Activated naive CD4-positive, alpha-beta T cell treated with anti-CD3 and anti-CD28 coated beads, Interleukin-2, amount 50 U/mL, for 16 hours (primary cell): Measurements from ENCODE around the gene SSBP2.

Source experiments
- DNase-seq: peaks from one replicate; pipeline ENCODE4 v3.0.0-alpha.2; 2020

The SSBP2 gene

DNA sequence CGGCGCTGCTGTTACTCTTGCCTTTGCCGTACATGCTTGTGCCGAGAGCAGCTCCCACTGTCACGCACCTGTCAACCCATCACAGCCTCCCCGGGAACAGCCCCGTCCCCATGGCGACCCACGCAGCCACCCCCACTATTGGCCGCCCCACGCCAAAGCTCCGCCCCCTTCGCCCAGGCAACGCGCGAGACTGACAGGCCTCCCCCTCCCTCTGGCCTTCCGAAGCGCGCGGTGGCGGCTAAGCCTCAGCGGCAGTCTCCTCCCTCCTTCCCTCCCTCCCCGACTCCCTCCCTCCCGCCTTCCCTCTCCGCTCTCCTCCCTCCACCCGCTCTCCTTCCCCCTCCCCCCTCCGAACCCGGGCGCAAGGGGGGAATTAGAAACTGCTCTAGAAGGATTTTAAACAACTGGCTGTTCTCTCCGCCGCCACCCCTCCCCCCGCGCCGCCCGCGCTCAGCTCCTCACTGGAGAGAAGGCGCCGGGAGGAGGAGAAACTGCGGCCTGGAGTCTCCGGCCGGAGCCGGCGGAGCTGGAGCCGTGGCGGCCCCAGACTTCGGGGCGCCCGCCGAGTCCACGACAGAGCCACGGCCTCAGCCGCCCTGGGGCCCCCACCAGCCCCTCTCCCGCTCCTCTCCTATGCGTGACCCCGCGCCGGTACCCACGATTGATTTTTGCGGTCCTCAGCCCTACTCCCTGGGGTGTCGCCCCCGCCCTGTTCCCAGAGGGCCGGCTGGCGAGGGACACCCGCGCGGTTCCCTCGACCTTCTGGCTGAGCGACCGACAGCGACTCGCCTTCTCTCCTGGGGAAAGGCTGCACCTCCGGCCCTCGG, at the start of gene SSBP2:
Gene SSBP2, minus strand, starts transcription at position 89 of the 827 bp plus-strand sequence. Its CDS starts 55 bp downstream, at position 34.
- peak; percentile 99 for DNase-seq

DNA sequence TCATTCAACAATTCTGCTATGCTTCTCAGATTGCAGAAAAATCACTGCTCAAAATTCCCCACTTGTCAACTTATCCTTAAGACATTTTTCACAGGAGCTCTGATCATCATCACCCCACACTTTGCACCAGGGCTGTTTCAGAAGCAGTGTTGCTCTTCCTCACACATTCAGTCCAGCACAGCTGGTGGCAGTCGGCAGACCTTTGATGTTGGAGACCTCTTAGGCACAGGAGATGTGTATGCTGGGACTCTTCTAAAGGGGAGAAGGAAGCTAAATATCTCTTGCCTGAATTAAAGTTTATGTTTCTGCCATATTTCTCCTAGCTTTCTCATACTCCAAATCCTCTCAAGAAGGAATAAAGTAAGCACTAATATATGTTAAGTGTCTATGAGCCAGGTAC, 44.8 kb upstream of the SSBP2 start:
- DNase-seq: no peak

DNA sequence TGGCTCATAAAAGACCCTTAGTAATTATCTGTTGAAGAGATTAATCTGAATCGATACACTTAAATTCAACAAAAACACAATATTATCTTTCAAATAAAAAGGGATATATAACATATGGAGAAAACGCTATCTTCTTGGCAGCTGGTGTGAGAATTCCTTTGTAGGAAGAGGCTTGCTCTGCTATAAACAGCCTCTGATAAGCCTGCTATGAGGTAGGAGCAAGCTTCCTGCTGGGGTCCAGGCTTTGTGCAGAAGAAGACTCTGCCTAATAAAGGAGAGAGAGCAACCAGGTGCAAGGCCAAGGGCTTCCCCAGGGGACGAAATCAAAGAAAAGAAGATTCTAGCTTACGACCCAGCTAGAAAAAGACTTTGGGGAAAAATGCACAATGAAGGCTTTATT, 43.3 kb upstream of the SSBP2 start:
- no peak for DNase-seq

DNA sequence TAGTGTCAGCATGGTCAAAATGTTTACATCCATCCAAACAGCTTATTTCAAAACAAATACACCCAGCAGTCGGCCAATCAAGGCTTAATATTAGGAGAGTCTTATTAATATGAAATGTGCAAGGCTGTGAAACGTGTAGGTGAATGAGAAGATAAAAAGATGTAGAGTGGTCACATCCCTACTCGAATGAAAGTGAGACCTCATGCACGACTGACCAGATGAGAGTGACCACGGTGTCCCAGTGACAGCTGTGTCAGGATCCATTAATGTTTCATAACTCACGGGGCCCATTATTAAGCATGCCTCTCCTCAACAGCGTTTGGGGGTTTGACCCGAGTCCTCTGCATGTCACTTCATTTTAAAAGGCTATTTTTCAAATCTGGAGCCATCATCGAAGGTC, 39.4 kb upstream of the SSBP2 start:
- DNase-seq: no peak

DNA sequence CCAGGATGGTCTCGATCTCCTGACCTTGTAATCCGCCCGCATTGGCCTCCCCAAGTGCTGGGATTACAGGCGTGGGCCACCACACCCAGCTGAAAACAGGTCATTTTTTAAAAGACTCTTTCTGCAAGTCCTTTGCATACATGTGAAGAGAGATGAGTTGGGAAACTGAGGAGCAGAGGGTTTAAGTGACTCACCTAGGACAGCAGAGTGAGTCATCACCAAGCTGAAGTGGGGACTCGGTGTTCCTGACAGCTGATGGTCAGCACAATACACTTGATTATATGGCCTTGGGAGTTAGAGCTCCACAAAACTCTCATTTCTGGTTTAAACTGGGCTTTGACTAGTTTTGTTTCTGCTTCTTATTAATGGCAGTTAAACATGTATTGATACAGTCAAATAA, 38.1 kb upstream of the SSBP2 start:
- DNase-seq: no peak

DNA sequence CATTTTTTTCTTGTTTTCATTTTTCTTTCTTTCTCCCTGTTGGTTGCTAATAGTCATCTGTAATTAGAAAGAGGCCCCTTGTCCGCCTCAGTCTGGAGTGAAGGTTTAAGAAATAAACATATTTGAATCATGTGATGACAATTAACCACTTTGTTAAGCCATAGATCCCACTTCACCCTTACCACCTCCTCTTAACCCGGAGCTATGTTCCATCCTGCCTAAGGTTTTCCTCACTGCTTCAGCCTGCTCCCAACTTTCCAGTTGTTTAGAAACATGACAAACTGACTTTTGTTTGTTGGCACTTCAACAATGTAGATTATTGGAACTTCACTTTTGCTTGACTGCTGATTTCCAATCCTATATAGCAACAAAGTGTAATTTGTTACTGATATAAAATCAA, 37.4 kb upstream of the SSBP2 start:
- no peak for DNase-seq

DNA sequence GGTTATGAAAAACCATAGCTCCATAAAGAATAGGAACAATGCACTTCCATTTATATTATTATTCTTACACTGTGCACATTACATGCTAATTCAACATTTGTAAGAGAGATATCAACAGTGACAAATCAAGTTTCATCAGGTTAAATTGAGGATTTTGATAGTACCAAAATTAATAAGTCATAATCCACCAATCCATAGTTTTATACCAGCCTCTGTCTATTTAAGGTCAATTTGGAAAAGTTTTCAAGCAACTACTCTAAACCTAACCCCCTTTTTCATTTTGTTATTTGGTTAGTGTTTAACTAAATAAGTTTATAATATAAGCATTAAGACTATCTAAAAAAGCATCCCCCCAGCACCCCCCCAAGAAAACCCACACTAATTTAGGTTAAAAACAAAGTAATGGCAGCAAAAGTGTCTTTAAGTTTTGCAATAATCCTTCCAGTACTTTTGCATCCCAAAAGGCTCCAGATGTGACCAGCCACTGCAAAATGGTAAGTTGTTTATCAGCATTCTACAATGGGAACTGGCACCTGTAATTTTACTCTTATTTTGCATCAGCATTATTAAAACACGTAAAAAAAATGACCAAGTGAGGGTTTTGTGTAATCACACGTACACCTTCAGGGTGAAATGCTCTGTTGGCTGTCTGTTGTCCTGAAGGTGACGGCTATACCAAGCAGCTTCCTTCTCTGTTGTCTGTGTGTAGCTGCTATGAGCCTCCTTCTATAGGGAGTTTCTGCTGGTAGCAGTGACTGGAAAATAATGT, 36.8 kb upstream of the SSBP2 start:
- no peak for DNase-seq

DNA sequence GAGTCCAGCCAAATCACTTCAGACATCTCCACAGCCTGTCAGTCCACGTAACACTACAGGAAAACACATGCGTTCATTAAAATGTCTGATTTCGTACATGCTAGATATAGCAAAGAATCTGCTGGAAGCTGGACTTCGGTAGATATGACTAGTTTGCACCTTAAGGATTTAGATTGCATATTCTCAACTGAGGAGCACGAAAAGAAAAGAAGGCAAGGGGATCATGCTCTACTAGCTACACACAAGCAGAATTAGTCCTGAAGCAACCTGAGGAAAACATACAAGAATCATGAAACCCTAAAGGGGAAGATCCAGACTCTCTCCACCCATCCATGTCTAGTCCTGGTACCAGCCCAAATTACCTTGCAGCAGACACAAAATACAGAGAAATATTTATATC, 36.1 kb upstream of the SSBP2 start:
- DNase-seq: no peak

DNA sequence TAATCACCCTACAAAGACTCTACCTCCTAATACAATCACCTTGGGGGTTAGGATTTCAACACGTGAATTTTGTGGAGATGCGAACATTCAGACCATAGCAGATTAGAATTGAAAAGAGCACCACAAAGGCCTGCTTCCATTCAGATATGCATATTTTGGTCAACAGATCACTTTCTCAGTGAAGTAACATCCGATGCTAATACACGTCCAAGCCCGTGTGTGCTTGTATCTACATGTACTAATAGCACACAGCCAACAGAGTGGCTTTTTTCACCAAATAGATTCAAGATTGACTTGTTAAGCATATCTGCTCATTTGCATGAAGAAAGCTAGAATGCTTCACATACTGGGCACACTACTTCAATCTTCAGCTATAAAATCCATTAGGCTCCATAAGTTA, 35.6 kb upstream of the SSBP2 start:
- no peak for DNase-seq

DNA sequence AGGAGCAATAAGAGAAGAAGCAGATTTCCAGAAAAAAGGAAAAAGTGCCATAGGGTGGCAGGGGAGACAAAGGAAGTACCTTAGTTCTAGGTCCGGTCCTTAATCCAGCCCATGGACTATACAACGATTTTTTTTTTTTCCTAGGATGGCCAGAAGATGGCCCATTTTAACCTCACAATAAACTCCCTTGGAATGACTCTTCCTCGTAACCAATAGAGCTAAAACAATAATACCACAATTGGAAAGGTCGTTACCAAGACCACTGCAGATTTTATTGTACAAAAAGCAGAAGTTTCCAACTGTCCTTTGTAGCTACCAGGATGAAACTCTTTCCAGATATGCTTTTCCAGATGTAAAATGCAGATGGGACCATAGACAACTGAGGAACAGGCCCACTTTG, 34.4 kb upstream of the SSBP2 start:
- no peak for DNase-seq

DNA sequence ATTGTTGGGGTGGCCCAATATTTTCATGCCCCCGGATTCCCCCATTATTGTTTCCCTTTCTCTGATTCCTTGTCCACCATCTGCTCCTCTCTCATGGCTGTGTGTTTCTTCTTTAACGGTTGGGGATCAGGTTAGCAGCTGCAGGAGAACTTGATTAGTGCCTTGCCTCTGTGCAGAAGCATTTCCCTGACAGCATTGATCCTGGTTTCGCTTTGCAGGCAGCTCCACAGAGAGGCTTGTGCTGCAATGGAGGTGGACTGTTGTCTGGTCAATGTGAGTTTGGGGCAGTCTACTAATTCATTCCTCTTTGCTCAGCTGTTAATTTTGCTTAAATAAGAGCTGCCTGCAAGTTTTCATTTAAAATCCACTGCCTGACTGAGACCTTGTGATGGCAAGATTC, 32.5 kb upstream of the SSBP2 start:
- DNase-seq: no peak

DNA sequence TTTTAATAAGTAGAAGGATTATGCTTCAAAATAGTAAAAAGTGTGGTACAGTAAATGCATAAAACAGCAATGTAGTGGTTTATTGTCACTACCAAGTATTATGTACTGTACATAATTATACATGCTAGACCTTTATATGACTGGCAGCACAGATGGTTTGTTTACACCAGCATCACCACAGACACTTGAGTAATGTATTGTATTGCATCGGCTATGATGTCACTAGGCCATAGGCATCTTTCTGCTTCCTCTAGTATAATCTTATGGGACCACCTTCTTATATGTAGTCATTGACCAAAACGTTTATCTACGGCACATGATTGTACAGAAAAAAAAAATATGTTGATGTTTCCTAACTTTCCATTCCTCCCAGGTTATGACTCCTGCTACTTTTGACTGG, 31.9 kb upstream of the SSBP2 start:
- DNase-seq: no peak

DNA sequence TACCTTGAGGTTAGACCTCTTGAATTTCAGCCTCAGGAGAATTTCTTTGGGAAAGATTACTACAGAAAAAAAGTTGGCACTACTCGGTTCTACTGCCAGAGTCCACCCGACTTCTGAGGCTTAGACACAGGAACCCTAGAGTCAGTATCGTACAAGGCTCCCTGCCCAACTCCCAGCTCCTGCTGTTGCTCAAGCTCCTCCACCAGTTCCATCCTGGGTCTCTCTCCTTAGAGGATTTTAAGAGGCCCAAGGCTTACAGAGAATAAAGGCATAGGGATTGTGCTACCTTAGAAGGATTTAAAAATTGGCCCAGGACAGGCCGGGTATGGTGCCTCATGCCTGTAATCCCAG, 29.0 kb upstream of the SSBP2 start:
- peak; percentile 14 for DNase-seq

DNA sequence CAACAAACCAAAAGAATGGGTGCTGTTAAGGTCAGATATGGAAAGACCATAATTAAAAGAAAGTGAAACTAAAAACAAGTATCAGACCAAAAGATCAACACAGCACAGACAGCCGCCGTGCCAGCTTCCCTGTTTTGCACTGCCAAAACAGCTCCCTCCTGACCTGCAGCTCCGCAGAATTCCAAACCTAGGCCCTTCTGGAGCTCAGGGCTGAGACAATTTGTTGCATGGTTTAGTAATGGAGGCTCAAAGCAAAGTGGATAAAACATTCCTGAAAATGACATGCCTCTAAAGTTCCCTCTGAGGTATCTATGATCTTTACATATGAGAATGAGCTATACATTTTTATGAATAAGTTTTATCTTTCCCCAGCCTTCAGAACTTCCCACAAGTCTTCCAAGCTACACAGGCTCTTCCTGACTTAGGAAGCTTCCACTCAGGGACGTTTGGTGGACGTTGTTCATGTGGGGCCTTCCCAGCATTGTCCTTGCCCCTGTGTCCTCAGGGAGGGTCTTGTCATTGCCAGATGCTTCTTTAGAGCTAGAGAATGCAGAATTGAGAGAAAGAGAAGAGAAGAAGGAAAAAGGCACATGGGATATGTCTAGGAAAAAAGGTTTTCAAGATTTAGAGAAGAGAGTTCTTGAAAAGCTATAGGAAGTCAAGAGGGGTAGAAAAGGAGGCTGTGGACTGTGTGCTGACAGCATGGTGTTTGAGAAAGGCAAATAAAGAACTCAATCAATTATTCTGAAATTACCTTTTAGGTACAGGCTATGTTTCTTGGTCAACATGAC, 28.4 kb upstream of the SSBP2 start:
- peak; percentile 35 for DNase-seq

DNA sequence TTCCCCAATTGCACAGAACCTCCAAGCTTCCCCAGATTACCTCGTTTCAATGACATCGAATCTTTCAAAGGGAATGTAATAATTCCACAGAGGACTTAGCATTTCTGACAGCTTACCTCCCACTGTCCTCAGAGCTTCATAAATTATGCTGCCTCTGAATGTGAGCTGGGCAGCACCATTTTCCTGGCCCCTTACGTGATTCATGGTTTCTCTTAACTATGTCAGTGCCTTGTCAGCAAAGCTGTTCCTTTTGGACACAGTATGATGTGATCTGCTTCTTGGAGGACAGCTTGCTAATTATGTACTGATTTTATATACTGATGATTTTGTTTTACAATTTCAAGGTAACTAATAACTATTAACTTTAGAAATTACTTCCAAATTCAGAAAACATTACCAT, 27.7 kb upstream of the SSBP2 start:
- DNase-seq: no peak

DNA sequence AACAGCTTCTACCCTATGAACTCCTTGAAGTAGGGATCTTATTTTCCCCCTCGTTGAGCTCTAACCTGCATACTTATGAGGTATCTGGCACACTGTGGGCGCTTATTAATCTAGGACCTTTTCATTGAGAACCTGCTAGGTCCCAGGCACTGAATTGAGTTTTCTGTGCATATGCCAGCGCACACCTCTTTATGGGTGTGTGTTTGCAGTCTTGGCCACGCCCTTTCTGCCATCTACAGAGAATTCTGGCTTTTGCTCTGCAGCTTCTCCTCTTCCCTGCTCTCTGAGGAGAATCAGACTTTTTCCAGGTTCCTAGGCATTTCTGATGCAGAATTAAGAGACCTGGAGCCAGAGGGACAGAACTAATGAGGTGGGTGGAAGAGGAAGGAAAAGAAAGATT, 25.4 kb upstream of the SSBP2 start:
- DNase-seq: no peak

DNA sequence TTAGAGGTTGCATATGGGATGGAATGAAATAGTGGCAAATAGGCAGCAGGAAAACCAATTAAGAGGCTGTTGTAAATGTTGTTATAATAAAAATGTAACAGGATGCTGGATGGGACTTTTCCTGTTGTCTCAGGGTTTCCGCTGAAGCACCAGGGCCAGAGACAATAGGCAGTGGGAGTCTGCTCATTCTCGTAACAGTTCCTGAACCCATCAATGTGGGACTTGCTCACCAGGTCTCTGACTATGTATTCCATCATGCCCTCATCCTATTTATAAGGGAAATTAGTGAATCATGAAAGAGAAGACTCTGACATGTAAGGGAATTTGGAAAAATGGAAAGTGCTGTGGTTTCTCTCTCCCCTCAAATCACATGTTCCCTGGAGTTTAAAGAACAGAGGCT, 23.5 kb upstream of the SSBP2 start:
- no peak for DNase-seq

DNA sequence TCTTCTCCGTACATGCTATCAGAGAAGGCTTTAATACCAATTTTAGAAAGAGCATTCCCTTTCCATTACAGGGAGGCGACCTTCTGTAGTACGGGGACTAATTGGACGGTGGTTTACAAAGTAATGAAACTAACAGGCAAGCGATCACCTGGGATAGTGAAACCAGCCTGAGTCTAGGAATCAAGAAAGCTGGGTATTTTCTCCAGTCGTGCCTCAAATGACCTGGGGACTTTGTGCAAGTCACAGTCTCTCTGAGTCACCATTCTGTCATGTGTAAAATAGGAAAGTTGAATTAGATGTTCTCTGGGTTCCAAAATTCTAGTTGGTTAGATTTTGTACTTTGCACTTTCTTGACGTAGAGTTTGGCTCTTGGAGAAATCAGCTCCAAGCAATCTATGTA, 22.7 kb upstream of the SSBP2 start:
- no peak for DNase-seq

DNA sequence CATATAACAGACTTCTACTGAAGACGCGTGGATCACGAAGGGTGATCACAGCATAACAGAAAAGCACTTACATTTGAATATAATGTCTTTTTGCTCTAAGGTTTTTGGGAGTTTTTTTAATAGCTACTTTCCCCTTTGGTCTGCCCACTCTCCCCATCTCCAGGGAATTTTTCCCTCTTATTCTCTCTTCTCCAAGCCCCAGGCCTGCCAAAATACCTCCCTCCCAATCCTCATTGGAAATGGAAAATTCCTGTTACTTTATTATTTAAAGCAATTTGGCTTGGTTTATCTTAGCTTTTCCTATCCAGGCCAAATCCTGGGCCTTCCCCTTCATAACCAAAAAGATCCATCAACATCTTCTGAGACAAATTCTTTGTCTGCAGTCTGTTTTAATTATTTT, 22.3 kb upstream of the SSBP2 start:
- DNase-seq: no peak

DNA sequence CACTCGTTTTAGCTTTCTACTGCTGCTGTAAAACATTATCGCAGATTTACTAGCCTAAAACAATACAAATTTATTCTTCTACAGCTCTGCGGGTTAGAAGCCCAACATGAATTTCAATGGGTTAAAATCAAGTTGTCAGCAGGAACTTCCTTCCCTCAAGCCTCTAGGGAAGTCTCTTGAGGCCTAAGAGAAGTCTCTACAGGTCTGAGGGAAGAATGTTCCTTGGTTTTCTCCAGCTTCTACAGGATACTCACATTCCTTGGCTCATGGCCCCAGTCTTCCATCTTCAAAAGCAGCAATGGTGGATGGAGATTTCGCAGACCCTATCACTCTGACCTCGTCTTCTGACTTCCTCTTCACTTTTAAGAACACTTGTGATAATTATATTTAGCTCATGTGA, 21.6 kb upstream of the SSBP2 start:
- no peak for DNase-seq

DNA sequence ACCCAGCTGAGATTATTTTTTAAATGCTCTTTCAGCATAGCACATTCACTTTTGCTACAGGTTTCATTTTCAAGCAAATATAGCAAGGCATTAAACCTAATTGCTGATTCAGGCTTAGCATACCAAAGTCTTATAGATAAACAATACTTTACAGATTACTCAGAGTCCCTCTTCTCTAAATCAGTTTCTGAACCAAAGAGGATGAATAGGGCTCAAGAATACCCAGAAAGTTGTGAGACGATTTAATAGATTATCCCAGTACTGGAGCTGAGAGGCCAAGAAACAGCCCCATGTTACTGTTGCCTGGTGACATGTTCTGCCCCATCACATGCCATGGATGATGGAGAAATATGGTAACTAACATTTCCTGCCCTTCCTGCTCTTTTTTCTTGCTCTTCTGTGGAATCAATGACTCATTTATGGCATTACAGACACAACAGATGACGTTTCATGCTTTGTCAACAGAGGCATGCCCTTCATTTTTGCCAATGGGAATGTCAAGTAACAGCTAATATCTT, 18.1 kb upstream of the SSBP2 start:
- DNase-seq: no peak

DNA sequence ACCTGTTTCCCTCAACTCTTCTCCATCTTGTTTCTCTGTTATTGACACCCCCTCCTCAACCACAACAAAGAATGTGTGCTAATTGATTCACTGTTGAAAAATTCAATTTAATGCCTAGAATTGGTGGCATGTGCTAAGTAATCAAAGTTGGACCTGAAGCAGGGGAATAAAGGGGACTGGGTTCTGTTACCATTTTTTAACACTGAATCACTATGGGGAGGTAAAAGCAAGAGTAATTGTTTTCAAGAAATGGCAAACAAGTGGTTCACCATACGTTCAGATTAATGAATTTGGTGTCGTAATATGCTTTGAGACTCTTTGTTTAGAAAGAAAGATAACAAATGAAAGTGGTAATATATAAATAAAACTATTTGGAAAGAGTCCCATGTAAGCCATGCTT, 17.0 kb upstream of the SSBP2 start:
- DNase-seq: no peak

DNA sequence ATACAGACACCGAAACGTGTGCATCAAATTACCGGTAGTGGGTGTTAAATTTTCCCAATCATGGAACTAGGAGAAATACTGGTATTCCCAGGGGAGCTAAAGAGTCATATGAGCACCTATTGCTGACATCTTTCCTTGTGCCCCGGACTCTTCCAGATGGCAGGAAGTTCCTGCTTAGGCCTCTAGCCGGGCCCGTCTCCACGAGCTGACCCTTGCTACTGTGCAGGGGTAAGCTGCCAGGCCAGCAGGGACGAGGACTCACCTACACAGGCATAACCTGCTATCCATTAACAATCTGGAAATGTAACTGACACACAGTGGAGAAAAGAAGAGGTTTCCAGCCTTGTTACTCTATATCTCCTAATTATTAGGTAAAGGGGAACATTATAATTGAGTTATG, 16.2 kb upstream of the SSBP2 start:
- DNase-seq: no peak

DNA sequence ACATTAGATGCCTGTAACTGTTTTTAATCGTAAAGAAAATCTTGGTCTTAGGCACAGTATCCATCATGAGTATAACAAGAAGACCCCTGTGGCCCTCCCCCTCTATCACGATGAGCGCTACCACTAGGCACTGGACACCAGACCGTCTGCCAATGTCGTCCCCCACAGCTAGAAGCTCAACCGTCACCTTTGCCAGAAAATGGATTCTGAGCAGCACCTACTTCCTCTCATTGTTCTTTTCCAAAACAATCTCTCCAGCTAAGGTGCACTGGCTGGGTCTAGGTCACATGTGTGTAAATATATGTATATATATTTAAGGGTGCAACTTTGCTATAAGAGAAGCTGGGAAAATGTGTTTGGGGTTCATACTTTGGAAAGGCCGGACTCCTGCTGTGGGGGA, 15.7 kb upstream of the SSBP2 start:
- no peak for DNase-seq
